HCT116 (cell line): ENCODE data around the gene PLCD1. TPM values are rescaled to one million over a fixed set of nuclear protein-coding genes. Genes with fewer than 3 reads are reported as not detected.

ENCODE experiments used
- ATAC-seq: fragments of 200-7000 bp; cut with Tn5 transposase; 2 replicates; pipeline ENCODE4 v1.9.1; 2020; ENCODE audit warnings: mild to moderate bottlenecking, moderate library complexity
- BruUV-seq: library from RNA; stranded (reverse); fragments of 400-500 nt; replicated peaks from 2 replicates; lab custom pipeline; 2021; lab: Mats Ljungman, UMichigan
- CTCF ChIA-PET: fragments of 300-600 bp; sonication (Branson Sonifier 250); formaldehyde crosslinking; loops from one replicate; lab custom pipeline; 2021; ENCODE audit warnings: antibody characterized with exemption; lab: Charles Lee
- POLR2A ChIA-PET: fragments of 300-600, 350-600 bp; sonication (Branson Sonifier 250); formaldehyde crosslinking; loops from one replicate; lab custom pipeline; 2021; ENCODE audit warnings: antibody characterized with exemption; lab: Charles Lee
- RAD21 ChIA-PET, 2 experiments: fragments of 300-600 bp; sonication (Branson Sonifier 250); formaldehyde crosslinking; loops; one replicate each; lab custom pipeline; 2023; ENCODE audit warnings: low total read pairs in 2 of 2; ENCODE audit not compliant: uncharacterized antibody in 2 of 2, unreplicated experiment in 2 of 2, low non-redundant PET in 1 of 2; lab: Charles Lee
- DNase-seq: peaks from one replicate; pipeline ENCODE4 v3.0.0-alpha.2; 2010; ENCODE audit warnings: low read depth, low spot score
- H2AFZ ChIP-seq: fragments of 200-600 bp; shearing (Covaris generic), sonication (generic); 2 replicates; pipeline ENCODE4 v1.6.1; 2017; ENCODE audit warnings: low read depth, mixed run types, mixed read lengths, antibody characterized with exemption, low read length; ENCODE audit not compliant: poor library complexity, severe bottlenecking
- H3K27ac ChIP-seq: 2 replicates; pipeline ENCODE4 v1.5.1; 2012; ENCODE audit warnings: low read depth, low read length
- H3K27me3 ChIP-seq: fragments of 200-600 bp; sonication (generic); 2 replicates; pipeline ENCODE4 v1.6.1; 2016; ENCODE audit warnings: mixed run types, low read length, mixed read lengths; ENCODE audit not compliant: insufficient read depth
- H3K36me3 ChIP-seq, 2 experiments: fragments of 200-500 bp in 1 of 2; fragments of 200-600 bp in 1 of 2; sonication (Bioruptor generic) in 1 of 2; sonication (generic) in 1 of 2; 2 replicates each; pipeline versions ENCODE4 v1.5.1 to v1.6.1; 2014 to 2016; ENCODE audit warnings: low read length in 2 of 2, inconsistent platforms in 1 of 2, mixed read lengths in 1 of 2, mixed run types in 1 of 2; ENCODE audit not compliant: insufficient read depth in 2 of 2, control insufficient read depth in 1 of 2
- H3K4me1 ChIP-seq, 2 experiments: fragments of 200-600 bp in 1 of 2; sonication (generic) in 1 of 2; 2 replicates each; pipeline versions ENCODE4 v1.5.1 to v1.6.1; 2012 to 2017; ENCODE audit warnings: low read length in 2 of 2, inconsistent platforms in 1 of 2, mild to moderate bottlenecking in 1 of 2, mixed read lengths in 1 of 2, mixed run types in 1 of 2, moderate library complexity in 1 of 2; ENCODE audit not compliant: insufficient read depth in 2 of 2, control insufficient read depth in 1 of 2
- H3K4me2 ChIP-seq: fragments of 200-600 bp; sonication (generic); 2 replicates; pipeline ENCODE4 v1.6.1; 2017; ENCODE audit warnings: mixed run types, low read length, mixed read lengths
- H3K4me3 ChIP-seq, 2 experiments: fragments of 200-600 bp in 1 of 2; sonication (generic) in 1 of 2; replicated peaks in 1 of 2; 2 replicates each; pipeline ENCODE4 v1.5.1; 2011 to 2016; ENCODE audit warnings: low read length in 2 of 2, control low read depth in 1 of 2, low read depth in 1 of 2, mild to moderate bottlenecking in 1 of 2, mixed read lengths in 1 of 2, mixed run types in 1 of 2
- H3K79me2 ChIP-seq: fragments of 200-600 bp; sonication (generic); 2 replicates; pipeline ENCODE4 v1.6.1; 2017; ENCODE audit warnings: mild to moderate bottlenecking, mixed run types, low read length, moderate library complexity, mixed read lengths; ENCODE audit not compliant: insufficient read depth
- H3K9ac ChIP-seq: fragments of 200-600 bp; sonication (generic); 2 replicates; pipeline ENCODE4 v1.6.1; 2016; ENCODE audit warnings: low read length, mixed read lengths
- H3K9me2 ChIP-seq: fragments of 200-600 bp; sonication (generic), shearing (Covaris generic); 2 replicates; pipeline ENCODE4 v1.6.1; 2017; ENCODE audit warnings: mixed run types, mild to moderate bottlenecking, moderate library complexity; ENCODE audit not compliant: insufficient read depth
- H3K9me3 ChIP-seq, 2 experiments: fragments of 200-500 bp in 1 of 2; fragments of 200-600 bp in 1 of 2; sonication (Bioruptor generic) in 1 of 2; sonication (generic) in 1 of 2; 2 replicates each; pipeline ENCODE4 v1.6.1; 2014 to 2017; ENCODE audit warnings: low read length in 2 of 2, mixed read lengths in 2 of 2, inconsistent platforms in 1 of 2, low read depth in 1 of 2, mild to moderate bottlenecking in 1 of 2, mixed run types in 1 of 2, moderate library complexity in 1 of 2; ENCODE audit not compliant: control insufficient read depth in 1 of 2, insufficient read depth in 1 of 2
- H4K20me1 ChIP-seq: fragments of 200-600 bp; sonication (generic), shearing (Covaris generic); 2 replicates; pipeline ENCODE4 v1.6.1; 2017; ENCODE audit warnings: mixed run types, mild to moderate bottlenecking, moderate library complexity; ENCODE audit not compliant: insufficient read depth
- CBX3 ChIP-seq: IDR thresholded peaks from 2 replicates; pipeline ENCODE4 v1.6.1; 2012; ENCODE audit warnings: low read depth
- CEBPB ChIP-seq: IDR thresholded peaks from 2 replicates; pipeline ENCODE4 v1.6.1; 2012; ENCODE audit warnings: low read depth
- CTCF ChIP-seq, 3 experiments: fragments of 200-600 bp in 1 of 3; sonication (generic) in 1 of 3; IDR thresholded peaks in 2 of 3; conservative IDR thresholded peaks in 1 of 3; 2 replicates each; pipeline ENCODE4 v1.5.1; 2012 to 2017; ENCODE audit warnings: low read depth in 2 of 3, low read length in 2 of 3, antibody characterized with exemption in 1 of 3, borderline replicate concordance in 1 of 3, control low read depth in 1 of 3, mild to moderate bottlenecking in 1 of 3, mixed read lengths in 1 of 3, mixed run types in 1 of 3, moderate library complexity in 1 of 3; ENCODE audit not compliant: insufficient read depth in 1 of 3
- JUND ChIP-seq: IDR thresholded peaks from 2 replicates; pipeline ENCODE4 v1.6.1; 2012
- POLR2A ChIP-seq: IDR thresholded peaks from 2 replicates; pipeline ENCODE4 v1.7.0; 2011; ENCODE audit warnings: borderline replicate concordance; ENCODE audit not compliant: insufficient read depth, insufficient read length; ENCODE audit errors: extremely low read depth
- POLR2AphosphoS5 ChIP-seq: IDR thresholded peaks from 2 replicates; pipeline ENCODE4 v1.6.1; 2011; ENCODE audit warnings: mild to moderate bottlenecking, low read depth, low read length, moderate library complexity
- RAD21 ChIP-seq: IDR thresholded peaks from 2 replicates; pipeline ENCODE4 v1.6.1; 2012; ENCODE audit warnings: low read depth, mild to moderate bottlenecking
- REST ChIP-seq: IDR thresholded peaks from 2 replicates; pipeline ENCODE4 v1.6.1; 2012; ENCODE audit warnings: low read depth
- SIN3A ChIP-seq: IDR thresholded peaks from 2 replicates; pipeline ENCODE4 v1.6.1; 2012; ENCODE audit warnings: low read depth
- YY1 ChIP-seq: IDR thresholded peaks from 2 replicates; pipeline ENCODE4 v1.6.1; 2011; ENCODE audit warnings: low read length, low read depth, moderate library complexity, mild to moderate bottlenecking; ENCODE audit not compliant: insufficient replicate concordance; ENCODE audit errors: extremely low read depth
- ZNF274 ChIP-seq: fragments of 200-500 bp; sonication (Bioruptor generic); IDR thresholded peaks from 2 replicates; pipeline ENCODE4 v1.6.1; 2014; ENCODE audit warnings: mild to moderate bottlenecking, low read depth, low read length, inconsistent platforms
- intact Hi-C: fragments of 100-400 bp; cut with micrococcal nuclease; formaldehyde crosslinking; loops from 2 replicates; pipeline ENCODE4 v1.10.0; 2022
- total RNA-seq: library from RNA; stranded (reverse); gene quantifications from one replicate; pipeline ENCODE4 v1.2.1, GENCODE V29; 2021; ENCODE audit not compliant: unreplicated experiment

The PLCD1 gene
- total RNA-seq, 1 experiment from 2014 or later, result 15.9 TPM

GRCh38 chr3:37993820-37994638 lies 35.4 kb downstream of the PLCD1 start:
- DNase-seq (no peak), ATAC-seq (no peak)
- Histone ChIP-seq H3K4me1 (peaks cover 11 to 40% of the 10 kb centered on the region in 2 experiments), H3K27me3 (no peaks in the 10 kb centered on the region), H3K4me2 (no peak overlapping the region), H3K9ac (no peak overlapping the region), H4K20me1 (no peaks in the 10 kb centered on the region), H3K27ac (no peak overlapping the region), H3K9me3 (no peaks in the 10 kb centered on the region), H3K36me3 (no peaks in the 10 kb centered on the region), H3K79me2 (no peaks in the 10 kb centered on the region), H2AFZ (no peak overlapping the region), H3K9me2 (no peaks in the 10 kb centered on the region), H3K4me3 (no peak overlapping the region)
- RAD21 ChIA-PET, result no interaction called here
- intact Hi-C loops, result no loop called here
- TF ChIP-seq SIN3A (no peak), YY1 (no peak), RAD21 (no peak)
- CTCF ChIA-PET, result interaction anchor here (1.2 kb wide), 1 partner anchor 19 kb away, joined by 4 read pairs; no protein-coding TSS in a partner anchor
- BruUV-seq, result no TSS peak
- POLR2A ChIA-PET, result no interaction called here

GRCh38 chr3:37993460-37993819 lies 36.0 kb downstream of the PLCD1 start:
- BruUV-seq, result no TSS peak
- Histone ChIP-seq H3K9ac (no peak overlapping the region), H3K27ac (no peak overlapping the region), H3K79me2 (no peaks in the 10 kb centered on the region), H3K4me2 (no peak overlapping the region), H4K20me1 (no peaks in the 10 kb centered on the region)
- ATAC-seq (no peak), DNase-seq (no peak)
- TF ChIP-seq ZNF274, result no peak
- no peak for TF ChIP-seq JUND
- TF ChIP-seq CEBPB, result no peak
- TF ChIP-seq POLR2AphosphoS5, result no peak
- no peak for TF ChIP-seq CBX3
- no peak for TF ChIP-seq POLR2A
- TF ChIP-seq YY1, result no peak
- no peak for TF ChIP-seq REST
- no peak for TF ChIP-seq CTCF (IDR thresholded peaks at IDR 0.05 in 2 of 3, conservative IDR thresholded peaks at IDR 0.05 in 1 of 3; ENCODE audit: borderline replicate concordance in 1 of 3, insufficient read depth in 1 of 3, low read depth in 2 of 3, low read length in 2 of 3)
- TF ChIP-seq, all 23 proteins: peak for 0
- POLR2A ChIA-PET, result no interaction called here
- no peaks in the 10 kb centered on the region for H3K27me3 ChIP-seq
- H2AFZ ChIP-seq, result no peak overlapping the region
- H3K9me2 ChIP-seq, result no peaks in the 10 kb centered on the region
- CTCF ChIA-PET, result interaction anchor here (0.8 to 1.2 kb wide), 2 partner anchors 8 to 19 kb away, joined by 3 to 4 read pairs; no protein-coding TSS in a partner anchor
- H3K36me3 ChIP-seq, result no peaks in the 10 kb centered on the region
- no peak overlapping the region for H3K4me3 ChIP-seq
- peaks cover 9 to 35% of the 10 kb centered on the region in 2 experiments for H3K4me1 ChIP-seq
- RAD21 ChIA-PET, result no interaction called here
- H3K9me3 ChIP-seq, result no peaks in the 10 kb centered on the region
- intact Hi-C loops, result no loop called here
